ENCODE results near the gene YIPF3.
"Not testable (repeated sequence)": the region's sequence is repeated elsewhere in the genome, so short reads cannot be mapped to it uniquely, and the experiment has no call there.

The YIPF3 gene

GRCh38 chr6:43516697-43517504, at the start of gene YIPF3, which contains the start of gene POLR1C:
Gene YIPF3, minus strand, starts transcription at chr6:43516926. Its CDS starts 119 bp downstream, at chr6:43516807.
Gene POLR1C, plus strand, starts transcription at chr6:43517089. Its CDS starts 21 bp downstream, at chr6:43517110.
- DNase-seq: peak; percentile 98

GRCh38 chr6:43559328-43559727, 42.6 kb upstream of the YIPF3 start:
- no peak for DNase-seq

- not testable (repeated sequence) for DNase-seq
Observed at GRCh38 chr6:43557620-43558019, 40.9 kb upstream of the YIPF3 start.

DNA sequence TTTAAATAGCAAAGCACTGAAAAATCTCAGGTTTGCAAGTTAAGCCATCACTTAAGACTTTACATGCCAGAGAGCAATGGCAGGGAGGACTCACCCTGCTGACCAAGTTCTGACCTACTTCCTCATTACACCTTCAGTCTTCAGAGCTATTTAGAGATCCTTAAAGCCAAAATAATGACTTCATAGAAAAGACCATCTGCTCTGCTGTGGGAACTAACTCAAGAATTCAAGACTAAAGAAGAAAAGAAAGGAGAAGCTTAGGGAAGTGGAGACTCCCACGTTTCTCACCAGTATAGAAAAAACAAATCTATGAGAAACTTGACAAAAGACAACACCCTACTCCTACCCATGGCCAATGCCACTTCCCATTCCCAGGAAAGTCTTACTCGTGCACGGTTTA, 30.5 kb upstream of the YIPF3 start:
- DNase-seq: no peak

DNA sequence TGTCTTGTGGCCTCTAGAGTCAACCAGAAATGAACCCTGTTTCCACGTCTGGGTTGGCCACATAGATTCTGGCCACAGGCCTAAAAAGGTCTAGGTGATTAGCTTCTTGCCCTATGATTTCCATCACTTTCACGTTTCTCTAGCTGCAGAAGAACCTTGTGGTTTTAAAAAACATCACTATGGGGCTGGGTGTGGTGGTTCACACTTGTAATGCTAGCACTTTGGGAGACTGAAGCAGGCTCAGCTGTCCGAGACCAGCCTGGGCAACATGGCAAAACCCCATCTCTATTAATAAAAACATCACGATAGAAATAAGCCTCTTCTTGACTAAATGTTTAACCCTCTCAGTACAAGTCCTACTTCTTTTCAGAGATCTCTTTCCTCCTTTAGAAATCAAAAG, 27.7 kb upstream of the YIPF3 start:
- no peak for DNase-seq

DNA sequence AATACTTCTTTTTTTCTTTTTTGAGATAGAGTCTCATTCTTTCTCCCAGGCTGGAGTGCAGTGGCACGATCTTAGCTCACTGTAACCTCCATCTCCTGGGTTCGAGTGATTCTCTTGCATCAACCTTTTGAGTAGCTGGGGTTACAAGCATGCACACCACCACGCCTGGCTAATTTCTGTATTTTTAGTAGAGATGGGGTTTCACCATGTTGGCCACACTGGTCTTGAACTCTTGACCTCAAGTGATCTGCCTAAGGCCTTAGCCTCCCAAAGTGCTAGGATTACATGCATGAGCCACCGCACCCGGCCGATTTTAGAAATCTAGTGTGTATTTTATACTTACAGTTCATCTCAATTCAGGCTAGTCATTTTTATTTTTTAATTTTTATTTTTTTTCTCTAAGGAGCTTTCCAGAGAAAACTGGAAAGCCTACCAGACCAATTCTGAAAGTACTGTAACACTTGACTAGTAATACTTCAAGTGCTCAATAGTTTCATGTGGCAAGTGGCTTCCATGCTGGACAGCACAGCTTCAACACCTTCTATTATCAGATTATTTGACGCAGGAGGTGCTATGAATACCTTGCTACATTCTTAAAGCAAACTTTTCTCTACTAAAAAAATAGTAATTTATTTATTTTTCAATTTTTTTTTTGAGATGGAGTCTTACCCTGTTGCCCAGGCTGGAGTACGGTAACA, 25.2 kb upstream of the YIPF3 start:
- DNase-seq: no peak

GRCh38 chr6:43540507-43540906, 23.8 kb upstream of the YIPF3 start:
- no peak for DNase-seq

DNA sequence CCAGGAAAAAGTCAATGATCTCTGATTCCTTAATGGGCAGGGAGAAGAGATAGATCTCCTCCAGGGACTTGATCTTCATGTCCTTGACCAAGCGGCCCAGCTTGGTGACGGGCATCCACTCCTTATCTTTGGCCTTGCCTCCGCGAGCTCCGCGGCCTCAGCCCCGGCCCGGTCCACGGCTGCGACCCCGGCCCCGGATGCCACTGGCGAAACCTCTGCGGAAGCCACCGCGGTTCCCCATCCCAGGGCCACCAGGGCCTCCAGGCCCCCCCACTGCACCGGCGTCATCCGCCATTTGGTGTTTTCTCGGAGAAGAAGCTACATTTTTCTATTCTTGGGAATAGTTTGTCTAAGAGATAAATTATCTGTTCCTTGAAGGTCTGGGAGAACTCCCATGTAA, 22.7 kb upstream of the YIPF3 start:
- DNase-seq: not testable (repeated sequence)

- not testable (repeated sequence) for DNase-seq
Observed at GRCh38 chr6:43538986-43539385, 22.3 kb upstream of the YIPF3 start.

DNA sequence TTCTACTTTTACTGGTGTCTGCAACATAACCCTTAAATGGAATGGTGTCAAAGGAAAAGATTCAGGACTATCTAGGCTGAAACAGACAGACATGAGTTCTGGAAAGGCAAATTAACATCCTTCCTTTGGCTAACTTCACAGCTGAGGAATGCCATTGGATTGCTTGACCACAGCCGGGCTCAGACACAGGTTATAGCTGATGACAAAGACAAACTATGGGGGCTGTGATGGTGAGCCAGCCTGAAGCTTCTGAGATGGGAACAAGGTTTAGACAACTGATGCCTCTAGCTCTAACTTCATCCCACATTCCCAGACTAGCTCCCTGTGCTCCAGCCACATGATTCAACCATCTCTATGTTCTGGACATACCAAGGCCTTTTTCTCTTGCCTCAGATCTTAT, 15.5 kb upstream of the YIPF3 start:
- DNase-seq: no peak

- DNase-seq: no peak
Observed at GRCh38 chr6:43524483-43524961, 7.8 kb upstream of the YIPF3 start.

DNA sequence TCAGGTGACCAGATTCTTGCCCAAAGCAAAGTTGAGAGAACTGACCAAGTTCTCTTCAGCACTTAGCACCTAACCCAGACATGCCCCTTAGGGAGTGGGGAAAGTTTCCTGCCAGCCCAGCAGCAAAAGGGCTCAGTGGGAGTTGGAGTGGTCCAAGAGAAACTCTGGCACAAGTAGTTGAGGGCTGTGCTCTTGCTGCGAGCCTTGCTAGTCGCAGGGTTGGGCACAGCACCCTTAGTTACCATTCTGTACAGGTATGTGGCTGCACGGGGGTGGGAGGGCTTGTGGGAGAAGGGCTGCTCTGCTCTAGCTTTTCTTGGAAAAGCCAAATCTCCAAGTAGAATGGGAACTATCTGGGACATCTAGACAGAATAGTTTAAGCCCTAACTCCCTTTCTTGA, 6.6 kb upstream of the YIPF3 start:
- DNase-seq: no peak

GRCh38 chr6:43522547-43523261, 6.0 kb upstream of the YIPF3 start:
- no peak for DNase-seq

DNA sequence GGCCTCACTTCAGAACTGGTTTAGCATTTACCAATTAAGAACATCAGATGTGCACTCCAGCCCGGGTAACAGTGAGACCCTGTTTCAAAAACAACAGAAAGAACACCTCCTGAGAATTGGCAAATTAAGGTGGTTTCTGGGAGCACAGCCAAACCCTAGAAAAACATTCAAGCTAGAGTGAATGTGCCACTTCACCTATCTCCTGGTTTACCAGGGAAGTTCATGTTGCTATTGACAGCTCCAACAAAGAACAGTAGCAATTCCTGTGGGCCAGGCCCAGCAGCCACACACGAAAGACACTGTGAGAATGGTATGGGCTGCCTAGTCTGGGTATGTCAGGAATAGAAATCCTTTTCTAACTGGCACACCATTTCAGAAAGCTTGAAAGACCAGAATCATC, 5.1 kb upstream of the YIPF3 start:
- peak; percentile 41 for DNase-seq

DNA sequence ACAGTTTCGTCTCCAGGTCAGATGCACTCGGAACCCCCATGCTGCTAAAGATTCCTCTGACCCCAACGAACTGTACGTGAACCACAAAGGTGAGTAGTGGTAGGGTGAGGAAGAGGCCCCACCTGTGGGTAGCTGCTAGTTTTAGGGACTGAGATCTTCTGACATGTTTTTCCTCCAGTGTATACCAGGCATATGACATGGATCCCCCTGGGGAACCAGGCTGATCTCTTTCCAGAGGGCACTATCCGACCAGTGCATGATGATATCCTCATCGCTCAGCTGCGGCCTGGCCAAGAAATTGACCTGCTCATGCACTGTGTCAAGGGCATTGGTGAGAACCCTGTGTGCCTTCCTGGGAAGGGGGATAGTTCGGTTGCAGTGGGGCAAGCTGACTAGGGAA, 3.4 kb upstream of the YIPF3 start:
- no peak for DNase-seq

DNA sequence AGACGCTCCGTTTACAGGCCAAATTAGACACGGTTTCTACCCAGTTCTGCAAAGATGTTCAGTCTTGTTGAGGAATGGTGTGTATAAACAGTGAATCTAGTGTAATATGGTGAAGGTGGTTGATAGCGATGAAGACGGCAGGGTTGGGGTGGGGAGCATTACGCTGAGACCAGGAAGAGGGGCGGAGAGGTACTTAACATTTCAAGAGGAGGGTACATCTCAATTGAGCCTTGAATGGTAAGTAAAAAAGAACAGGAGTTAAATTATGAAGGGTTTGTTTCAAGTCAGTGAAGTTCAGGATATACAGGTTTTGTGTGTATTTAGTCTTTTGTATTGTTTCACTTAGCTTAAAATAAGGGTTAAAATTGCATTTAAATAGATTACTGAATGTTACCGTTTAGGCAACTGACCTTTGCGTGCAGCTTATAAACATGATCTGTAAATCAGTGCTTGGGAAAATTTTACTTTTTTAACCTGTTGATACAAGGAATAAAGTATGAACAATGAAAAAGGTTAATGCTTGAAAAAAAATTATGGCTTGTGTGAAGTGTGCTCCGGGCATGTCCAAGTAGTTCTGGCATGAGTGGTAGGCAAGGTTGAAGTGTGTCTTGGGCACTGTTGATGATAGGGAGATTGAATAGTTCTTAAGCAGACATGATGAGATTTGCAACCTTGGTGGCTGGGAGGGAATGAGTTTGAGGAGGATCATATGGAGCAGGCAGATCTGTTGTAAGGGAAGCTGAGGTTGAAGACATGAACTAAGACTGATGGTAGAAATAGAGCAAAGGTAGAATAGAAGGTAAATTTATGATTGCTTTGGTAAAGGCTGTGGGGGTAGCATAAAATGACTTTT, 1.0 kb upstream of the YIPF3 start:
- no peak for DNase-seq

DNA sequence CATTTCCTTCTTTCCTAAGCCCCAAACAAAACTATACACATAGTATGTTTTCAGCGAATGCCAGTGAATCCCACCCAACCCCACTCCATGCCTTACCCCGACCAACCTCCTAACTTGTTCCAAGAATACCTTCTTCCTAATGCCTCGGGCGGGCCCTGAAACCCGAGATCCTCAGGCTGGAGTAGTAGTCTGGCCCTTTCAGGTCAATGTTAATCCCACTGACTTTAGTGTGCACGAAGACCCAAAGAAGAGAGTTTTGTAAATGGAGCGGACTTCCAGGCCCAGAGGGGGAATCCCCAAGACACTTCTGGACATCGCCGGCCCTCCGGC, 394 bp downstream of the YIPF3 start:
- no peak for DNase-seq

GRCh38 chr6:43515808-43516207, 918 bp downstream of the YIPF3 start:
- DNase-seq: no peak

DNA sequence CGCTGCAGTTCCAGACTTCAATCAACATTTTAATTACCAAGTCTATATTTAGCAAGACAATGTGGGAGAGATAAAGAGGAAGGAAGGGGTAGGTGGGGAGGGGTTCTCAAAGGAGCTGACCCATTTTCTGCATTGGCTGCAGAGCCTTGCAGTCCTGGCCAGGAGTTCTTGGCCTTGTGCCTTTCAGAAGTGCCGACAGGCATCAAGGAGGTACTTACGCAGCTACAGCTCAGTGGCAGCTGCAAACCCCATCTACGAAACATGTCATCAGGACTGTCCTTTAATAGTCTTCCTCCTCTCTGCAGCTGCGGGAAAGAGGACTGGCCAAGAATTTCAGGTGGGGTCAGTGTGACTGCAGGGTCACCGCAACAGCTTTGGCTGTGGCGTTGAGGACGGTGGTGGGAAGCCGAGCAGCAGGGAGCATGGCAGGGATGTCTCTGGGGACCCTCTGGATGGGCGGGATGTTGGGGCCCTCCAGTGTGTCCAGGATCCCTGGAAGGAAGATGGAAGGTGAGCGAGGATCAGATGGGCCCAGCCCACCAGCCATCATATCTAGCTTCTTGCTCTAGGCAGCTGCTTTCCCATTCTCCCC, 4.8 kb downstream of the YIPF3 start:
- no peak for DNase-seq

- no peak for DNase-seq
Observed at GRCh38 chr6:43510827-43511163, 5.9 kb downstream of the YIPF3 start.

DNA sequence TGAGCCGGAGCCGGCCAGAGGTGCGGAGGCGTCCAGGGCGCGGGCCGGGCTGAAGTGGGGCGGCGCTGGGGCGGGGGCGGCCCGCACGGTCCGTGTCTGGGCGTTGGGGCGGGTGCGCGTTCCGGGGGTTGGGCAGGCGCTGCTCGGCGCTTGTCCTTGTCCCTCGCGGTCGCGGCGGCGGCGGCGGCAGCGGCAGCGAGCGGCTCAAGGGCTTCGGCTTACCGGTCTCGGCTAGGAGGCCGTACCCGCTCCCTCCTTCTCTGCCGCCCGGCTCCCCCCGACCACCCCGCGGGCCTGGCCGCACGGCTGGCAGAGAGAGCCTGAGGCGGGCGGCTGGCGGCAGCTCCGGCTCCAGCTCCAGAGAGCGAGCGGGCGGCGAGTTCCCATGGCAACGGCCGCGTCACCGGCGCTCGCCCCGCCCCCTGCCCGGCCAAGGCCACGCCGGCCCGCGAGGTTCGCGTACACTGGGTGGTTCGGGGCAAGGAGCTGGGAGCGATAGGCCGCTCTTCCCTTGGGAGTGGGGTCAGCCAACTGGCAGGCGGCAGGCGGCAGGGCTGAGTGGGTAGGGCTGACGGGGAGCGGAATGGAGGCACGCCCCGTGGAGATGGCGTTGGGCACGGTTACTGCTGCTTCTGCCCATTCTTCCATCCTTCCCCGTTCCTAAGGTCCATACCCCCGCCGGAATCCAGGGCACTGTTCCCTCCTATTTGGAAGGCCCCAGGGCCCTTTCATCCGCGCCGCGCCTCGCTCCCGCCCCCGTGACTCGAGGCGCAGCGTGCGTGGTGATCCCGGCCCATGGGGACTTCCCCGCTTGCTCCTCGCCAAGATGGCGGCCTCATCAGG, 6.5 kb downstream of the YIPF3 start, which contains the start of gene LRRC73:
TSS of gene LRRC73 (minus strand) at position 363 of the 843 bp plus-strand sequence. CDS start 561 bp downstream, outside the sequence.
- DNase-seq: peak; percentile 59

Data from NCI-H1436 (cell line).